ENCODE data around the gene PRICKLE3. TPM values are rescaled to one million over a fixed set of nuclear protein-coding genes. Genes with fewer than 3 reads are reported as not detected.

The PRICKLE3 gene
- total RNA-seq, result 10 to 100 TPM in 2 of 4 donors, 1 to 10 TPM in 2; 6.2 to 15.9 (median 9.6) TPM

DNA sequence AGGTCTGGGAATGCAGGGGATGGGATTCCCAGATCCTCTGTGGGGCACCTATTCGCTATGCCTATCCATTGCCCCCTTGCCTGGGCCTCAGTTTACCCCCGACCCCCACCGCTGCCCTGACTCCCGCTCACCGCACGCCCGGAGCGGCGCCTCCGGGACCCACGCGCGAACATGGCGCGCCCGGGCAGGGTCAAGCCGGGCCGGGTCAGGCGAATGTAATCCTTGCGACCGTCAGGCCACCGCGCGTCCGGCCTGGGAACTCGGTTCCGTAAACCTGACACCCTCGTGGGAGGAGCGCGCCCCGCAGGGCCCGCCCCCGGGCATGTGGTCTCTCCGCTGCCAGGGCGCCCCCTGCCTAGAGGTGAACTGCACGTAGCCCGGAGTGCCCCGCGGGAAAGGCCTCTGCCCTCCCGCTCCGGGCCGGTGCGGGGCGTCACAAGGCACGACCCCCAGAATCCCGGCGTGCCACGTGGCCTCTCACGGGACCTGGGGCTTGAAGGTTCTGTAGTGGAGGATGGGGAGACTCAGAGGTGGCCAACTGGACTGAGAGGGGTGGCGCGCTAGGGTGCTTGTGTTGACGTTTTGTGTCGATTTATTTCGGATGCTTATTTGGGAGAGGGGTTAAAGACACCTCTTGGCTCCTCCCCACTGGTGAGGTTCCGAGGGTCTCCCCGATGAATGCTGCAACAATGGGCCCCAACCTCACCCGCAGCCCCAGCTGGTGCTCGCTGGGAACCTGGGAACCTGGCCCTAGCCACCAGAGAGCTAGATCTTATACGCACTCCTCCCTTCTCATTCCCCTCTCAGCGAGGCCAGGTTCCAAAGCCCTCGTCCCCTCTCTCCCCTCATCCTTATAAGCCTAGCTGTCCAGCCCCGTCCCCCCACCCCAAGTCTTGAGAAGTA is at the start of gene PRICKLE3:
Gene PRICKLE3 (minus strand): TSS at position 249 of the 903 bp plus-strand sequence. CDS start 76 bp downstream, at position 173.
- peaks cover 0 to 15% of the 10 kb centered on the region in 2 donors for H3K36me3 ChIP-seq
- WGBS, 2 donors (ENCODE audit: low coverage in 1 of 2), result 35 to 100% methylated on average over 1 to 3 of the region's 62 CpGs

DNA sequence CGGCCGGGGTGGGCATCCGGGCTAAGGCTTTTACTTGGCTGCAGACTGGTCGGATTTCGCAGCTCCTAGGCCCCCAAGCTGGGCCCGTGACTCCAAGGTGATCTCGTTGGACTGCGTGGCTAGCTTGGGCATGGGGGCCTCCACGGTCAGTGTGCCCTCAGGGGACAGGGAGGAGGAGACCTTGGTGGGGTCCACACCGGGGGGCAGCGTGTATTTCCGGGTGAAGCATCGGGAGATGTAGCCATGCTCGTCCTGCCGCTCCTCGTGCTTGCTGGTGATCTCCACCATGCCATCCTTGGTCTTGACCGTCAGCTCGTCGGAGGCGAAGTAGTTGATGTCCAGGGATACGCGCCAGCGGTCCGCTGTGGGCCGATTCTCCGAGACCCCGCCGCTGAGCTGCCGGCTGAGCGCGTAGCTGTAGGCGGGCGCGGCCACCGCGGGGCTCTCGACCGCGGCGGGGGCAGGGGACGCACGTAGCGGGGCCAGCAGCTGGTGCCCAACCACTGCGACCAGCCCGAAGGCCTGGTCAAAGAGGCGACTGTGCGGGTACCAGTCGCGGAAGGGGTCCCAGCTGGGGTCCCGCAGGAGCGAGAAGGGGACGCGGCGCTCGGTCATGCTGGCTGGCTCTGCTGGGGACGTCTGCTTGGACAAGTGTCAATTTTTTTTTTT is 47.8 kb upstream of the PRICKLE3 start:
- no CpG with 5 or more reads among the region's 56 CpGs for WGBS, 2 donors (ENCODE audit: low coverage in 1 of 2)
- H3K27ac ChIP-seq, result no peak overlapping the region
- H3K9me3 ChIP-seq, result no peaks in the 10 kb centered on the region
- H3K4me1 ChIP-seq, result peaks cover 0 to 22% (median 0%) of the 10 kb centered on the region in 3 donors
- H3K36me3 ChIP-seq, result no peaks in the 10 kb centered on the region
- H3K27me3 ChIP-seq, result peaks cover 15% of the 10 kb centered on the region
- no peak for ATAC-seq
- H3K4me3 ChIP-seq, result no peak overlapping the region
- no peak for TF ChIP-seq POLR2AphosphoS5 (IDR thresholded peaks at IDR 0.05)
- TF ChIP-seq, protein P1, sequence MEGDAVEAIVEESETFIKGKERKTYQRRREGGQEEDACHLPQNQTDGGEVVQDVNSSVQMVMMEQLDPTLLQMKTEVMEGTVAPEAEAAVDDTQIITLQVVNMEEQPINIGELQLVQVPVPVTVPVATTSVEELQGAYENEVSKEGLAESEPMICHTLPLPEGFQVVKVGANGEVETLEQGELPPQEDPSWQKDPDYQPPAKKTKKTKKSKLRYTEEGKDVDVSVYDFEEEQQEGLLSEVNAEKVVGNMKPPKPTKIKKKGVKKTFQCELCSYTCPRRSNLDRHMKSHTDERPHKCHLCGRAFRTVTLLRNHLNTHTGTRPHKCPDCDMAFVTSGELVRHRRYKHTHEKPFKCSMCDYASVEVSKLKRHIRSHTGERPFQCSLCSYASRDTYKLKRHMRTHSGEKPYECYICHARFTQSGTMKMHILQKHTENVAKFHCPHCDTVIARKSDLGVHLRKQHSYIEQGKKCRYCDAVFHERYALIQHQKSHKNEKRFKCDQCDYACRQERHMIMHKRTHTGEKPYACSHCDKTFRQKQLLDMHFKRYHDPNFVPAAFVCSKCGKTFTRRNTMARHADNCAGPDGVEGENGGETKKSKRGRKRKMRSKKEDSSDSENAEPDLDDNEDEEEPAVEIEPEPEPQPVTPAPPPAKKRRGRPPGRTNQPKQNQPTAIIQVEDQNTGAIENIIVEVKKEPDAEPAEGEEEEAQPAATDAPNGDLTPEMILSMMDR (IDR thresholded peaks at IDR 0.05), result no peak
- no peak for TF ChIP-seq EP300 (IDR thresholded peaks at IDR 0.05)
- TF ChIP-seq POLR2A (IDR thresholded peaks at IDR 0.05), result no peak

More for the DNA sequence above, at the start of gene PRICKLE3:
- peak within 1 kb of the TSS; percentile 82 to 91 (median 88) for H3K27ac ChIP-seq
- H3K4me1 ChIP-seq, result peaks cover 0 to 49% (median 0%) of the 10 kb centered on the region in 3 donors
- peak; percentile 52 for TF ChIP-seq POLR2AphosphoS5 (IDR thresholded peaks at IDR 0.05)
- TF ChIP-seq EP300 (IDR thresholded peaks at IDR 0.05), result no peak
- TF ChIP-seq, protein P1 (IDR thresholded peaks at IDR 0.05), result peak in 3 of 4 experiments; percentile 8 to 64 (median 24)
- TF ChIP-seq POLR2A (IDR thresholded peaks at IDR 0.05), result peak; percentile 52 to 58
- peak within 1 kb of the TSS; percentile 56 to 70 for H3K4me3 ChIP-seq
- peak; percentile 25 for ATAC-seq
- H3K9me3 ChIP-seq, result no peaks in the 10 kb centered on the region
- no peaks in the 10 kb centered on the region for H3K27me3 ChIP-seq

DNA sequence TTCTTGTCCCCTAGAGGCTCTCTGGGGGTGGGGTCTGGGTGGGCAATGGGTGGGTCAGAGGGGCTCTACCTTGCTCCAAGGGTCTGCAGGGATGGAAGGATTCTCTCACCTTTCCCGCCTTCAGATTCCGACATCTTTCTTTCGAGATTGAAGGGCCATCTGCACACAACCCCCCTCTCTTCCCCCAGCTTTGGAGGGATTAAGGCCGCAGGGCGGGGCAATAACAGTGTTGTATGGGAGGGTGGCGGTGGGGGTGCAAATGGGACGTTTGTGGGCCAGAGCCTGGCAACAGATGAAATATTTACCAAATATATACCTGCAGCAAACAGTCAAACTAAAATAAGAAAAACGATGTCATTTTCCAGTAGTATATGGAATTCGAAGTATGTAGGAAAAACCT is 47.0 kb upstream of the PRICKLE3 start, which contains the start of gene CACNA1F:
Gene CACNA1F (minus strand): TSS at position 165 of the 400 bp plus-strand sequence. CDS start 31 bp downstream, at position 134.
- Histone ChIP-seq H3K36me3 (no peaks in the 10 kb centered on the region), H3K27me3 (peaks cover 15% of the 10 kb centered on the region), H3K27ac (no peak within 1 kb of the TSS), H3K4me1 (peaks cover 0 to 22% (median 0%) of the 10 kb centered on the region in 3 donors), H3K9me3 (no peaks in the 10 kb centered on the region), H3K4me3 (no peak within 1 kb of the TSS)
- 63 to 75% methylated on average over 2 of the region's 9 CpGs for WGBS, 2 donors (ENCODE audit: low coverage in 1 of 2)
- ATAC-seq, result no peak
- TF ChIP-seq POLR2AphosphoS5 (IDR thresholded peaks at IDR 0.05), result no peak
- TF ChIP-seq, protein P1 (IDR thresholded peaks at IDR 0.05), result no peak
- no peak for TF ChIP-seq EP300 (IDR thresholded peaks at IDR 0.05)
- TF ChIP-seq POLR2A (IDR thresholded peaks at IDR 0.05), result no peak

DNA sequence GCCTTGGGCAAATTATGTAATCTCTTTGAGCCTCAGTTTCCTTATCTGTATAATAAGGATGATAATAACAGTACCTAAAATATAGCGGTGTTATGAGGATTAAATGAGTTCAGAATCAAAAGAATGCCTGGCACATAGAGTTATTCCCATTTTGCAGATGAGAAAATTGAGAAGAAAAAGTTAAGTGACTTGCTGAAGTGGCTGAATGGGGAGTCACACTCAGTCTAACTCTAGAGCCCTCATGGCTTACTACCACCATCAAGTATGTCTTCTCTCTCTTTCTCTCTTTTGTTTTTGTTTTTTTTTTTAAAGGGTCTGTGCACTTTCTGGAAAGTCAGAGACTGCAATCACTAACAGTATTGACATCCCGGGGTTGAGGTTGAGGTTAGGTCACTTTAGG is 46.4 kb upstream of the PRICKLE3 start:
- Histone ChIP-seq H3K27ac (no peak overlapping the region), H3K27me3 (peaks cover 15% of the 10 kb centered on the region), H3K4me3 (no peak overlapping the region), H3K36me3 (no peaks in the 10 kb centered on the region), H3K4me1 (peaks cover 0 to 22% (median 0%) of the 10 kb centered on the region in 3 donors), H3K9me3 (no peaks in the 10 kb centered on the region)
- no peak for ATAC-seq
- WGBS, 2 donors (ENCODE audit: low coverage in 1 of 2), result 80 to 91% methylated on average over 1 of the region's 2 CpGs
- no peak for TF ChIP-seq POLR2AphosphoS5 (IDR thresholded peaks at IDR 0.05)
- no peak for TF ChIP-seq POLR2A (IDR thresholded peaks at IDR 0.05)
- TF ChIP-seq EP300 (IDR thresholded peaks at IDR 0.05), result no peak
- TF ChIP-seq, protein P1 (IDR thresholded peaks at IDR 0.05), result no peak

All from gastroesophageal sphincter (tissue), 4 donors.